HCT116 (cell line): ENCODE results near the gene ASMTL.

ENCODE experiments used
- ELF1 ChIP-seq: IDR thresholded peaks from 2 replicates; pipeline ENCODE4 v1.6.1; 2012; ENCODE audit warnings: low read depth, borderline replicate concordance
- REST ChIP-seq: IDR thresholded peaks from 2 replicates; pipeline ENCODE4 v1.6.1; 2012; ENCODE audit warnings: low read depth

GRCh38 chrX:1361910-1362309 is 90.8 kb downstream of the ASMTL start:
- TF ChIP-seq ELF1 (no peak), REST (no peak)
